Stimulated activated CD8-positive, alpha-beta memory T cell treated with anti-CD3 and anti-CD28 coated beads, Interleukin-4, amount 100 ng/mL, for 48 hours (primary cell): Measurements from ENCODE around the gene PIK3R5.

Source experiments
- DNase-seq: peaks from one replicate; pipeline ENCODE4 v3.0.0-alpha.2; 2020

The PIK3R5 gene

DNA sequence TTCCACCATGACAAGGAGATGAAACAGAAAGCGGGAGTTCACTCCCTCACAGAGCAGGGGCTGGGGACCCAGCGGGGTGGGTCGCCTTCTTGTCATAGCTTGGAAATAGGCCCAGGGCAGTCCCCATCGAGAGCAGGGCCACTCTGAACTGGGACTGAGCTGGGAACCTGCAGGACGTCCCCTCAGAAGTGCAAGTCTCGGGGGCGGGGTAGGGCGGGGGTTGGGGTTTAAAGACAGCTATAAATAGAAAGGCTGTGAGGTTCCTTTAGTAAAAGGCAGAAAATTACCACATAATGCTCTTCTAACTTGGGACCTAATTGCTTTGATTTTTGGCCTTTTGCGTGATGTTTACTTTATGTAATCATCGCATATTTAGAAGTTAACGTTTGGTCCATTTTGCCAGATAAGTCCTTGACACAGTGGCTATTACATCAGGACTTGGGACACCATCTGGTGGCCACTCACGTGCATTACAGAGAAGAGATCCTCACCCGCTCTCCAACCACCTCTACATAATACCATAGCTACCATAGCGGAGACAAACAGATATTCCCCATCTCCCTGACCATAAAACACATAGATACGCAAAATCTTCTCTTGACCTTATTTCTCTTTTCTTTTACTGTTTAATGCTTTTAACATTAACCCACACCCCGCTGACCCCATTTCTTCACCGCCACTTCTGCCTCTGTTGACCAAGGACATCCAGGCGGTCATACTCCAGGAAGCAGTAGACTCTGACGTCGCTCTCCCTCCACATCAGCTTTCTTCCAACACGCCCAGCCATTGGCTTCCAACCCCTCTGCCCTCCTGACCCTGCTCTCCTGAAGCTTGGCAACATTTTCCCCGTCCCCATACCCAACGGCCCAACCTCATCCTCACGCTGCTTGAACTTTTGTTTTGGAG, 70.6 kb downstream of the PIK3R5 start:
- DNase-seq = peak; percentile 65

DNA sequence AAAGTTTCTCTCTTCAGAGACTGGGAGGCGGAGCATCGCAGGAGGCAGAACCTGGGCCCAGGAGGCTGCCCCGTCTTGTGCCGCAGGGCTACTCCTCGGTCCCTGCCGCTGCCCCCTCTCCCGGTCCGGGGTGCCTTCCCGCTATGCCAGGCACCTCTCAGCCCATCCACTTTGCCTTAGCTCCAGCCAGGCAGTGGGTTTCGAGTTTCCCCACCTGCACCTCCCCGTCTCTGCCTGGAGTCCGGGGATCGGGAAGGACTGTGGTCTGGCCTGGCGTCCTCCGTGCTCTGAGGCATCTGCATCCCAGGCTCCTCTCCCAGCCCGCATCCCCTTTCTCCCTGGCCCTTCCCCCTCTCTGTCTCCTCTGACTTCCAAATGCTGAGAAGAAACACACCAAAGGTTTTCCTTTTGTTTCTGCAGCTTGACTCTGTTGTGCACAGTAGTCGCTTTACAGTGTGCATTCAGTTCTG, 71.3 kb downstream of the PIK3R5 start:
- no peak for DNase-seq

DNA sequence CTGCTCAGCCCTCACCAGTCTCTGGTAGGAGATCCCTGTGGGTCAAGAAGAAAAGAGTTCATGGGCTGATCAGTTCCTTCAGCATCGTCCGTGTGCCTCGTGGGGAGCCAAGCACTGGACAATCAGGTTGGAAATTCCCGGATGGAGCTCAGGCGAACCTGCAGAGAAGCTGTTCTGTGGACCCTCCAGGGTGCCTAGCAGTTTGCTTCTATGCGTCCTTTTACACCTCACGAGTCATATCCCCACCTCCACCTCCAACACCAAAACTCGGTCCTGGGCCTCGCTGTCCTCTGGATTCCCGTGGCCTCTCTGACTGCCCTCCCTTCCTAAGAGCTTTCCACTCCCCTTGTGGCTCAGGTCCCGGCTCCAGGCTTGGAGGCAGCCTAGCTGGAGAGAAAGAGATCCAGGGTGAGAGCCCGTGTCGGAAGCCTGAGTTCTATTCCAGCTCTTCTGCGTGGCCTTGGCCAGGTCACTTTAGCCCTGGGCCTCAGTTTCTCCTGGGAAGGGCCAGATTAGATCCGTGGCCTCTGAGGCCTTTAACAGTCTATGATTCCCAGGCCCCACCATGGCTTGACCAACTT, 71.8 kb downstream of the PIK3R5 start:
- no peak for DNase-seq

DNA sequence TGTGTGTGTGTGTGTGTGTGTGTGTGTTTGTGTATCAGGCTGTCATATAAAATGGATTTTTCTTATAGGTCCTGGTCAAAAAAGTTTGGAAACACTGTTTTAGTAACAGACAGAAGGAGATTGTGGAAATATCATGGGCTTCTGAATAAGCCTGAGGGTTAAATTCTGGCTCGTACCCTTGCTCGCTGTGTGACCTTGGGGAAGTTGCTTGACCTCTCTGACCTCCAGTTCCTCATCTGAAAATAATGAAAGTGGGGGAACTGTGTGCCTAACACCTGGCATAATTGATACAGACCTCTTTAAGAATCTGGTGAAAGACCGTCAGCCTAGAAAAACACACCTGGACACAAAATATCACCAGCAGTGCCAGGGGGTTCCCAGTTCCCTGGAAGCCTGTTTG, 72.4 kb downstream of the PIK3R5 start:
- no peak for DNase-seq

DNA sequence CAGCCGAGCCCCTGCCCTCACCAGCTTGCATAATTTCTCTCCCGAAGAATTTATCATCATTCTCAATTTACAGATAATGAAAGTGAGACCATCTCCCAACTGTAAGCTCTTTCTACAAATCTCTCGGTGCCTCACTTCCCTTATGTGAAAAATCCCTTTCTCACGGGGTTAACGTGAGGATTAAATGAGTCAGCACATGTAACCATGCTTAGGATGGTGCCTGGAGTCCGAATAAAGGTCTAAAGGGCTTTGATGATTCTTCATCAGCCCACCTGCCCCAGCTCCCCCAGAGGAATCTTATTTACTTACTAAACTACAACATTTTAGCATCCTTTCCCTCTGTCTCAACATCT, 73.2 kb downstream of the PIK3R5 start:
- DNase-seq = no peak

DNA sequence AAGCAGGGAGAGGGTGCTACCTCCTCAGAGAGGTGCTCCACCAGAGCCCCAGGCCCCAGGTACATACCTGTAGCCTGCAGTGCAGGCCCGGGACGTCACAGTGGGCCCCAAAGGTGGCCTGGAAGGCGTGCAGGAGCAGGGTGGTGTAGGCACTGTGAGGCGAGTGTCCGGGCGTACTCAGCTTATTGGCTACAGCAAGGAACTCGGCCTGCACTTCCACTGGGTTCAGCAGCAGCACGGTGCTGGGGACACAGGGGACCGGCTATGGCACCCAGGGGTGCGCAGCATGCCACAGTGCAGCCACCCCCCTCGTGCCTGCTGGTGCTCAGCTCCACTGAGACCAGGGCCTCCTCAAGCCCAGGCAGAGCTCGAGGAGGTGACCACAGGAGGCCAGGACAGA, 74.8 kb downstream of the PIK3R5 start:
- DNase-seq = no peak

DNA sequence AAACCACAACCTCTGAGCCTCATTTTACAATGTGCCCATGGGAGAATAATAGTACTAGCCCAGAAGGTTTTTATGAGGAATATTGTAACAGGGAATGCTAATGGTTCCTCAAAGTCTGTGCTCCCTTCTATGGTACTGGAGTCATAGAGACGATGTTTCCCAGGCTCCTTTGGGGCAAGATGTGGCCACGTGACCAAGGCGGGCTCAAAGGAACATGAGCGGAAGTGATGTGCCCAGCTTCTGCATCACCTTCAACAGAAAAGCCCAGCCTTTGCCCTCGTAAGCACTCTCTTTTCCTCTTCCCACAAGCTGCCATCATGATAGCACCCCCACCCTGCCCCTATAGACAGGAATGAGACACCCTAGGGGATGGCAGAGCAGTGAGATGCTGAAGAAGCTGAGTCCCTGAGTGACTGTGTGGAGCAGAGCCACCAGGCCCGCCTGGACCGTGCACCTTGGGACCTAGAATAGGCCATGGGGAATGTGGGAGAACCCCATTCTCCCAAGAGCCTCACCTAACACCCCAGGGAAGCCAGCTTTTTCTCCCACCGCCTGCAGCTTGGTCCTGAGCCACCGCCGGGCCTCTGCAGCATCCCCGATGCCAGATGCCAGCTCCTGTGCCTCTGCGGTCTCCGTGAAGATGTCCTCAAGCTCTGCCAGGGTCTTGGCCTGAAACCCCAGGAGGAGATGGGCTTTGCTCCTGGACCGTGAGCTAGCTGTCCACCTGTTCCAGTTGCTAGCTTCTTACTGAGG, 75.9 kb downstream of the PIK3R5 start:
- no peak for DNase-seq

DNA sequence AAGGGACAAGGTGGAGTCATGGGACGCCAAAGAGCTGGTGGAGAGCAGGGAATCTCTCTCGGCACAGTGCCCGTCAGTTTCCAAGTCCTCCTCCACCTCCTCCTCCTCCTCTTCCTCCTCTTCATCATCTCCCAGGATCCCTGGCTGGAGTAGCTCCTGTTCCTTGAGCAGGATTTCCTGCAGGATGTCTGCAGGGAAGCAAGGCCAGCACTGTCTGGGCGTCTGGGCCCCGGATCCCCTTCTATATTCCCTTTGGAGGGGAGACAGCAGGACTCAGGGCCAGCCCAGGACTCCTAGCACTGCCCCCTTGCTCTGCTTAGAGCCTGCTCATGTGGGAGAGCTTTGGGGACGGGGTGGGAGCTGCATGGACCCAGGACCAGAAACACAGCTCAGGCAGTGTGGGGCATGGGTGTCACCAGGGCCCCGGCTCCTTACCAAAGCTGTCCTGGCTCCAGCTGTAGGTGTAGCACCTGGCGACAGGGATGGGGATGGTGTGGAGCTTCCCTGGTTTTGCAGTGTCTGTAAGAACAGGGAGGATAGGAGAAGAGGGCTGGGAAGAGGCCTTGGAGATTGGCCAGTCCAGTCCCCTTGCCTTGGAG, 76.7 kb downstream of the PIK3R5 start:
- no peak for DNase-seq

DNA sequence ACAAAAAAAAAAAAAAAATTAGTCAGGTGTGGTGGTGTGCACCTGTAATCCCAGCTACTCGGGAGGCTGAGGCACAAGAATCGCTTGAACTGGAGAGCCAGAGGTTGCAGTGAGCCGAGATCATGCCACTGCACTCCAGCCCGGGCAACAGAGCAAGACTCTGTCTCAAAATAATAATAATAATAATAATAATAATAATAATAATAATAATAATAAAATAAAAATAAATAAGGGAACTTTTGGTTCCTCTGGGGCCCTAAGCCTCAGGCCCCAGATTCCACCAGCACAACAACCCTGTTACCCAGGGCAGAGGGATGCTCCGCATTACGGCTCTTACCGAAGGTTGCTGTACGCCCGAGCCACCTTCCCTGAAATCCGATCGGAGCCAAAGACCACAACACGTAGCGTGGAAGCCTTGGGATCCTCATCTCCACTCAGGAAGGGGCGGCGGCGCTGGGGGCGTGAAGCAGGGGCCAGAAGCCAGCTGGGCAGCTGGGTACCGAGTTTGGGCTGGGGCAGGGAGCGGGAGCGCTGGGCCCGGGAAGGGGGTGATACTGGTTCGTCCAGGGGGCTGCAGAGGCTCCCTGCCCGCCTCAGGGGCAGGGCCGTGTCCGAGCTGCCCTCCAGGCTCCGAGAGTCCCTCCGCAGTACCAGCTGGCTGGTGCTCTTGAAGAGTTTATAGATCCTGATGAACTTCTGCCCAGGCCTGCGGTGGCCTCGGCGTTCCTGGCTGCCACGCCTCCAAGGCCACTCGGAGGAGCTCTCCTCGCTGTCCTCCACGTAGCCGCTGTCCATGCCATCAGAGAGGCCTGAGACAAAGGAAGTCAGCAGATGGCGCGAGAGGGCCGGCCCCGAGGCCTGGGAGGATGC, 77.4 kb downstream of the PIK3R5 start:
- no peak for DNase-seq

DNA sequence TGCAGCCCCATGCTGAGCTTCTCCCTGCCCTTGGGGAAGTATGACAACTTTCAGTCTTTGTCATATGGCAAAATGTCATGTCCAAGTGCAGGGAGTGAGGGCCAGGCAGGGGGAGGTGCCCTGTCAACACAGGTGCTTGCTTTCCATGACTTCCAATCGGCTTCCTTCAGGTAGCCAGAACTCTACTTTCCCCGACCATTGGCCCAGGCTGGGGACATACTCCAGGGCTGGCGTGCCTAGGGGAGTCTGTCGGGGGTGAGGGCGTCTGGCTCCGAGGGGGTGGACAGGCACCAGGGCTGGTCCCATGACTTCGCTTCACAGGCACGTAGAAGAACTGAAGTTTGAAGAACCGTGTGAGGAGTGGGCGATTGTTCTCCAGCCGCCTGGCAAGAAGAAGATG, 78.2 kb downstream of the PIK3R5 start:
- DNase-seq = no peak

DNA sequence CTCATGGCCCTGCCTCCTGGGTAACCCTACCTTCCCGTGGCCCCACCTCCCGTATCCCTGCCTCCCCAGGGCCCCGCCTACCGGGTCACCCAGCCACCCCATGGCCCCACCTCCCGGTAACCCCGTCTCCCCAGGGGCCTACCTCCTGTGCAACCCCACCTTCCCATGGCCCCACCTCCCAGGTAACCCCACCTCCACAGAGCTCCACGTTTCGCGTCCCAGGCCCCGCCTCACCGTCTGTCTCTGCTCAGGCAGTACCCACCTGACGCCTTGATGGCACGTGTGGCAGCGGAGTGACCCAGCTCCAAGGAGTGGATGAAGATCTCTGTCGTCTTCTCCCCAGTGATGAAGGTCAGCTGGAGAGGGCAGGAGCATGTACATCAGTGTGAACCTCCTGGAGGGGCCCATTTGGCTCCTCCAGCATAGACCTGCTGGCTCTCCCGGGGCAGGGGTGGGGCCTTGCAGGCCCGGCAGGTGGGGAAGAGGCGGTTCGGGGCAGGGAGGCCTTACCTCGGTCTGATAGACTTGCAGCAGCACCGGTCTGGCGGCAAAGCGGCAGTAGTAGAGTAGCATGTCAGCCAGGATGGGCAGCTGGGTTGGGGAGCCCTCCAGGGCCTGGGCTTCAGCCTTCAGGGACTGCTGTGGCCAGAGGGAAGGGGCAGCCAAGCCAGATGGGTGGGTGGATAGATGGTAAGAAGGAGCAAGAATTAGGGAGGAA, 79.4 kb downstream of the PIK3R5 start:
- DNase-seq = no peak

DNA sequence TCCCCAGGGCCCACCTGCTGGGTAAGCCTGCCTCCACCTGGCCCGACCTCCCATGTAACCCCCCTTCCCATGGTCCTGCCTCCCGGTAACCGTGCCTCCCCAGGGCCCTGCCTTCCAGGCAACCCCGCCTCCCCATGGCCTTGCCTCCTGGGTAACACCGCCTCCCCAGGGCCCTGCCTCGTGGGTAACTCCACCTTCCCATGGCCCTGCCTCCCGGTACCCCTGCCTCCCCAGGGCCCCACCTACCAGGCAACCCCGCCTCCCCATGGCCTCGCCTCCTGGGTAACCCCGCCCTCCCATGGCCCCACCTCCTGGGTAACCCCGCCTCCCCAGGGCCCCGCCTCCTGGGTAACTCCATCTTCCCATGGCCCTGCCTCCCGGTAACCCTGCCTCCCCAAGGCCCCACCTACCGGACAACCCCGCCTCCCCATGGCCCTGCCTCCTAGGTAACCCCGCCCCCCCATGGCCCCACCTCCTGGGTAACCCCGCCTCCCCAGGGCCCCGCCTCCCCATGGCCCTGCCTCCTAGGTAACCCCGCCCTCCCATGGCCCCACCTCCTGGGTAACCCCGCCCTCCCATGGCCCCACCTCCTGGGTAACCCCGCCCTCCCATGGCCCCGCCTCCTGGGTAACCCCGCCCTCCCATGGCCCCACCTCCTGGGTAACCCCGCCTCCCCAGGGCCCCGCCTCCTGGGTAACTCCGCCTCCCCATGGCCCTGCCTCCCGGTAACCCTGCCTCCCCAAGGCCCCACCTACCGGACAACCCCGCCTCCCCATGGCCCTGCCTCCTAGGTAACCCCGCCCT, 80.1 kb downstream of the PIK3R5 start:
- DNase-seq = peak; percentile 77

DNA sequence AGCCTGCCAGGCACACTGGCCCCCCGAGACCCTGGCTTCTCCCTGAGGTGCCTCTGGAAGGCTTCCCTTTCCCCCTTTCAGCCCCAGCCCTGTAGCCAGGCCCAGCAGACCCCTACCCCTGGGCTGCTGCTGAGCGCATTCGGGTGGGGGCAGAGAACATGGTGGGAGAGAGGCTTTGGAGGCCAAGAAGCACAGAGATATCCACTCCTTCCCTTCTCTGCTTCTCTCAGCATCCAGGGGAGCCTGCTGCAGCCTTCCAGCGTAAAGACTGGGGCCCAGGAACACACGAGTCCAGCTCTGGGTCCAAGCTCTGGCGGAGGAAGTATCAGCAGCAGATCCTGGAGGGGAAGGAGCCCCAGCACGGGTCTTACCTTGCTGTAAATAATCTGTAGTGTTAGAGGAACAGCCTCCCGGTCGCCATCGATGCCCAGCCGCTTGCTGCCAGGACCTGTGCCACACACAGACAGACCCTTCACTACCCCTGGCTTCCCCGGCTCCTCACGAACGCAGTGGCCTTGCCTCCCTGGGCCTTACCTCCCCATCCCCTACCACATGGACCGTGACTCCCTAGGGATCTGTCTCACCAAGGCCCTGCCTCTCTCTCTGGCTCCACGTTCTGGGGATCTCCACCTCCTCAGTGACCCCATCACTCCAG, 81.0 kb downstream of the PIK3R5 start:
- DNase-seq = no peak

DNA sequence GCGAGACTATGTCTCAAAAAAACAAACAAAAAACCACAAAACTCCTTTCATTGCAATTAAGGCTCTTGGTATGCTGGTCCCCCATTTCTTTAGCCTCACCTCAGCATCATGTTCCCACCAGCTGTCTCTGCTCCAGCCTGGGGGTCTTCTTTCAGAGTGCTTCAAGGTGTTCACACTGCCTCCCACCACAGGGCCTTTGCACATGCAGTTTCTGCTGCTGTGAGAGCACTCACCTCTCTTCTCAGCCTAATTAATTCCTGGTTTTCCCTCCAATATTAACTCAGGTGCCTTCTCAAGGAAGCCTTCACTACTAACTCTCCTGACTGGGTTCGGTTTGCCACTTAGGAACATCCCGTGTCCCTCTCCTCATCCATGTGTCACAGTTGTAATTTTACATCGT, 82.2 kb downstream of the PIK3R5 start:
- no peak for DNase-seq

DNA sequence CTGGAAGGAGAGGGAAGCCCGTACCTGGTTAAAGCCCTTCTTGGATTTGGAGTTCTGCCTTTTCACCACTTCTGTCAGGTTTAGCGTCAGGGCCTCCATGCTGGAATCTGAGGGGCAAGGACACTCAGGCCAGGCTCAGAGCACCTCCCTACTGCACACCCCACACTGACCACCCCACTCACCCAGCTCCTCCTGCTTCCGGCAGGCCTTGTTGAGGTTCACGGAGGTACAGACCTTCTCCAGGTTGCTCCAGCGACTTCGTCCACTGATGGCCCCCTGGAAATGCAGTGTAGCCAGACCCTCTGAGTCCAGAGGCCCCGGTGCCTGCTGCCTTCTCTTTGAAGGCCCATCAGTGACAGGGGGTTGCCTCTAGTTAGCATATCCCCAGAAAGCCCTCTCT, 83.9 kb downstream of the PIK3R5 start:
- DNase-seq = no peak

DNA sequence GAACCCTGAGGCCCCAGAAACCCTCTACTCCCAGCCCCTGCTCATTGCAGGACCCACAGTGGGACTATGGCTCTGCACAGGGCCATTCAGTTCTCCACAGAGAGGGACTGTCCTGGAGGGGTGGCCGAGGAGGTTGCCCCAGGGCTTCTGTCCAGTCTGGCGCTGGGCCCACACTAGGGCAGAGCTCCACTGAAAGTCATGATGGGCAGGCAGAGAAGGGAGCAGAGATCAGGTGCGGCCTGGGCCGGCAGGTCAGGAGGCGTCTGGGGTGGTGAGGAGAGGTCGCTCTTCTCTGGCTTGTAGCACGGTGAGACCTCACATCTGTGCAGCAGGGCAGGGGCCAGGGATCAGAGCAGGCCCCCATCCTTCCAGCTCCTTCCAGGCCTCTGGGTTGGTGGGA, 85.0 kb downstream of the PIK3R5 start:
- no peak for DNase-seq

DNA sequence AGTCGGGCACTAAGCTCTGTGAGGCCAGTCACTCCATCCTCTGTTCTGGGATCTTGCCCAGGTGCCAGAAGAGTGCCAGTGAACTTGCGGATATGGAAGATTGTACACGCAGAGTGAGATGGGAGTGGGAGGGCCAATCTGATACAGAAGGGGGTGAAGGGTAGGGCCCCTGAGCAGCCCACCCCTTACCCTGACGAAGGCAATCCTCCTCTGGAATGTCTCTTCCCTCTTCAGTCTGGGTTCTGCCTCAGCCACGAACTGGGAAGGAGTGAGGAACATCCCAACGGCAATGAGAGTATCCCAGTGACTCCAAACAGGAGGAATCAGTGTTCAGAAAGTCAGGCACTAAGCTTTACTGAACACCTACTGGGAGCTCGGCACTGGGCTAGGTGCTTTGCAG, 86.1 kb downstream of the PIK3R5 start:
- no peak for DNase-seq

DNA sequence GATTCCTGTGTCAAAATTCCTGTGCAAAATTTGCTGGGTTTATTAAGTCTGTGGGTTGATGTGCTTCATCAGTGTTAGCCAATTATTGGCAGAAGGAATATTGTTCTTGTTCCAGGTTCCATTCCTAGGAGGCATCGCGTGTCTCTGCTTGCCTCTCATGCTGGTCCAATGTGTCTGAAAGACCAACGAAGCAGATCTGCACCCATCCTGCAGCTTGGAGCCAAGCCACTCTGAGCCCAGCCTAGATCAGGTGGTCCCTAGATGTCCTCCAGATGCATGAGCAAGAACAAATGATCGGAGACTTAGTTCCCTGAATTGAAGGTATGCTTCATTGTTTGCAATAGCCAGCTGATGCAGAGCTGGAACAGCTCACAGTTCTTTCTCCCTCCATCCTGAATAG, 87.5 kb downstream of the PIK3R5 start:
- no peak for DNase-seq

DNA sequence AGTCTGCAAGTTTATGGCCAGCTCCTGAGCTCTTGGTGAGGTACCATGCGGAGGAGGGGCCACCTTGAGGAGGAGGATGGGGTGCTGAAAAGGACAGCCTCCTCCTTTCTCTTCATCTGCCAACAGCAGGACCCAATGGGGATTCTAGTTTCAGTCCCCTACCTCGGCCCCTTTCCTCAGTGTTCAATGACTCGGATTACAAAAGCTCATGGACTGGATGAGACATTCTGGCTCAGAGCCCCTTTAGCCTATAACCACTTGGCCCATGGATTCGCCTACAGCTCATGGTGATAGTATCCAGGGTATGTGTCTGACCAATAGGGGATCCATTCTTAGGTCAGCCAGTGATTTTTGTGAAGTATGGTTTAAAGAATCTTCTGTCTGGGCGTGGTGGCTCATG, 89.5 kb downstream of the PIK3R5 start:
- DNase-seq = no peak

DNA sequence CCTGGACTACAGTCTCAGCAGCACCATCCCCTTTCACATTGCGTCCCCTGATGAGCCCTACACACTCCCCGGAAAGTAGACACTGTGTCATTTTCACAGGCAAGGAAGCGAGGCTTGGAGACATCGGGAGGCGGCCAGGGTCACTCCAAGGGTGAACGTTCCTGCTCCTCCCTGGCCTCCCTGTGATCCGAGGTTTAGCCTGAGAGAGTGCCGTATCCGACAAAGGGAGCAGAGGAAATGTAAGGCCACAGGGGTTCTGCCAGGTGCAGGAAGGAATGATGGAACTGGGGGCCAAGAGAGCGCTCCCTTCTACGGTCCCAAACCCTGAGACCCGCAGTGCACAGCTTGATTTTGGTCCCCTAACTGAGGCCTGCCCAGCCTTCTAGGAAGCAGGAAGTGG, 90.1 kb downstream of the PIK3R5 start:
- no peak for DNase-seq
